ENCODE data around the gene PEX7.

The PEX7 gene

GRCh38 chr6:136791296-136792094, 30.9 kb upstream of the PEX7 start:
- no CpG with 5 or more reads among the region's 62 CpGs for WGBS, 2 donors (ENCODE audit: extremely low coverage in 2 of 2, insufficient read length in 2 of 2, insufficient replicate concordance in 1 of 2)
- peak; percentile 18 for DNase-seq (ENCODE audit: low spot score)
- H2BK12ac ChIP-seq (ENCODE audit: low read length): no peak overlapping the region
- no peaks in the 10 kb centered on the region for H3K36me3 ChIP-seq (replicated peaks in 1 of 2; ENCODE audit: control insufficient read depth in 2 of 2, insufficient read depth in 2 of 2, low read length in 2 of 2)
- peak overlapping the region; percentile 82 for H3K9ac ChIP-seq (ENCODE audit: low read depth, low read length, poor library complexity)
- peak overlapping the region; percentile 50 for H3K23ac ChIP-seq (ENCODE audit: low read depth, low read length, poor library complexity)
- no peak overlapping the region for H2AK5ac ChIP-seq (ENCODE audit: low read depth, low read length)
- H3K9me3 ChIP-seq (replicated peaks in 1 of 2; ENCODE audit: control insufficient read depth in 2 of 2, insufficient read depth in 1 of 2, low read depth in 1 of 2, low read length in 2 of 2): no peaks in the 10 kb centered on the region
- peaks cover 2 to 3% of the 10 kb centered on the region in 2 donors for H3K4me1 ChIP-seq (ENCODE audit: control insufficient read depth in 2 of 2, insufficient read depth in 1 of 2, low read depth in 1 of 2, low read length in 2 of 2)
- peak overlapping the region; percentile 97 for H2AFZ ChIP-seq (ENCODE audit: low read length)
- peak overlapping the region; percentile 99 for H3K4me2 ChIP-seq (ENCODE audit: insufficient read depth, low read length, poor library complexity, severe bottlenecking)
- H3K27me3 ChIP-seq (ENCODE audit: control insufficient read depth in 3 of 3, insufficient read depth in 3 of 3, low read depth in 1 of 3, low read length in 3 of 3): peaks cover 11 to 86% (median 28%) of the 10 kb centered on the region in 3 experiments
- H3K4ac ChIP-seq (ENCODE audit: low read length): no peak overlapping the region
- H3K79me1 ChIP-seq (ENCODE audit: low read depth, low read length): no peaks in the 10 kb centered on the region
- peak overlapping the region; percentile 7 for H2BK5ac ChIP-seq (ENCODE audit: low read length)
- H2BK15ac ChIP-seq (ENCODE audit: low read length): no peak overlapping the region
- peak overlapping the region; percentile 43 for H3K14ac ChIP-seq (ENCODE audit: low read length)
- no peak overlapping the region for H3K27ac ChIP-seq (replicated peaks; ENCODE audit: low read length)
- H4K91ac ChIP-seq (ENCODE audit: low read depth, low read length, poor library complexity): no peak overlapping the region
- H3K18ac ChIP-seq (ENCODE audit: low read length): peak overlapping the region; percentile 54
- H3K4me3 ChIP-seq (ENCODE audit: low read length in 2 of 2): peak overlapping the region; percentile 48 to 86
- H4K8ac ChIP-seq (ENCODE audit: low read depth, low read length): no peak overlapping the region
- no peak overlapping the region for H2BK120ac ChIP-seq (ENCODE audit: low read depth, low read length)

DNA sequence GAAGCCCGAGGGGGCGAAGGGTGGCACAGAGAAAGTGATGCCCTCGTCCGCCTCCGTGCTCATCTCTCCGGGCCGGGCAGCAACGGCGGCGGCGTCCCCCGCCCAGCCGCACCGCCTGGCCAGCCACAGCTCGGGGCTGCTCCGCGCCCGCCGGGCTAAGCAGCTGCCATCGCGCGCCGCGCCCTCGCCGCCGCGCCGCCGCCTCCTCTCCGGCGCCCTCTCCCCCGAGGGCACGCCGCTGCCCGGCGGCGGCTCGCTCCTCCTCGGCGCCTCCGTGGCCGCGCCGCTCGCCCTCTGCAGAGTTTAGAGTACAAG, 30.3 kb upstream of the PEX7 start:
- Histone ChIP-seq H2BK12ac (ENCODE audit: low read length) (no peak overlapping the region), H3K4me3 (ENCODE audit: low read length in 2 of 2) (peak overlapping the region; percentile 48 to 86), H3K4ac (ENCODE audit: low read length) (no peak overlapping the region), H2AK5ac (ENCODE audit: low read depth, low read length) (no peak overlapping the region), H3K79me1 (ENCODE audit: low read depth, low read length) (no peaks in the 10 kb centered on the region), H4K91ac (ENCODE audit: low read depth, low read length, poor library complexity) (no peak overlapping the region), H3K14ac (ENCODE audit: low read length) (peak overlapping the region; percentile 43), H4K8ac (ENCODE audit: low read depth, low read length) (no peak overlapping the region), H2AFZ (ENCODE audit: low read length) (peak overlapping the region; percentile 97), H3K36me3 (replicated peaks in 1 of 2; ENCODE audit: control insufficient read depth in 2 of 2, insufficient read depth in 2 of 2, low read length in 2 of 2) (no peaks in the 10 kb centered on the region), H3K23ac (ENCODE audit: low read depth, low read length, poor library complexity) (peak overlapping the region; percentile 89), H2BK5ac (ENCODE audit: low read length) (peak overlapping the region; percentile 7), H2BK15ac (ENCODE audit: low read length) (no peak overlapping the region), H3K4me2 (ENCODE audit: insufficient read depth, low read length, poor library complexity, severe bottlenecking) (peak overlapping the region; percentile 99), H3K27me3 (ENCODE audit: control insufficient read depth in 3 of 3, insufficient read depth in 3 of 3, low read depth in 1 of 3, low read length in 3 of 3) (peaks cover 11 to 83% (median 28%) of the 10 kb centered on the region in 3 experiments), H2BK120ac (ENCODE audit: low read depth, low read length) (no peak overlapping the region), H3K9me3 (replicated peaks in 1 of 2; ENCODE audit: control insufficient read depth in 2 of 2, insufficient read depth in 1 of 2, low read depth in 1 of 2, low read length in 2 of 2) (no peaks in the 10 kb centered on the region), H3K18ac (ENCODE audit: low read length) (peak overlapping the region; percentile 88), H3K27ac (replicated peaks; ENCODE audit: low read length) (no peak overlapping the region), H3K4me1 (ENCODE audit: control insufficient read depth in 2 of 2, insufficient read depth in 1 of 2, low read depth in 1 of 2, low read length in 2 of 2) (peaks cover 2 to 3% of the 10 kb centered on the region in 2 donors), H3K9ac (ENCODE audit: low read depth, low read length, poor library complexity) (peak overlapping the region; percentile 82)
- peak; percentile 35 for DNase-seq (ENCODE audit: low spot score)
- WGBS, 2 donors (ENCODE audit: extremely low coverage in 2 of 2, insufficient read length in 2 of 2, insufficient replicate concordance in 1 of 2): no CpG with 5 or more reads among the region's 46 CpGs

DNA sequence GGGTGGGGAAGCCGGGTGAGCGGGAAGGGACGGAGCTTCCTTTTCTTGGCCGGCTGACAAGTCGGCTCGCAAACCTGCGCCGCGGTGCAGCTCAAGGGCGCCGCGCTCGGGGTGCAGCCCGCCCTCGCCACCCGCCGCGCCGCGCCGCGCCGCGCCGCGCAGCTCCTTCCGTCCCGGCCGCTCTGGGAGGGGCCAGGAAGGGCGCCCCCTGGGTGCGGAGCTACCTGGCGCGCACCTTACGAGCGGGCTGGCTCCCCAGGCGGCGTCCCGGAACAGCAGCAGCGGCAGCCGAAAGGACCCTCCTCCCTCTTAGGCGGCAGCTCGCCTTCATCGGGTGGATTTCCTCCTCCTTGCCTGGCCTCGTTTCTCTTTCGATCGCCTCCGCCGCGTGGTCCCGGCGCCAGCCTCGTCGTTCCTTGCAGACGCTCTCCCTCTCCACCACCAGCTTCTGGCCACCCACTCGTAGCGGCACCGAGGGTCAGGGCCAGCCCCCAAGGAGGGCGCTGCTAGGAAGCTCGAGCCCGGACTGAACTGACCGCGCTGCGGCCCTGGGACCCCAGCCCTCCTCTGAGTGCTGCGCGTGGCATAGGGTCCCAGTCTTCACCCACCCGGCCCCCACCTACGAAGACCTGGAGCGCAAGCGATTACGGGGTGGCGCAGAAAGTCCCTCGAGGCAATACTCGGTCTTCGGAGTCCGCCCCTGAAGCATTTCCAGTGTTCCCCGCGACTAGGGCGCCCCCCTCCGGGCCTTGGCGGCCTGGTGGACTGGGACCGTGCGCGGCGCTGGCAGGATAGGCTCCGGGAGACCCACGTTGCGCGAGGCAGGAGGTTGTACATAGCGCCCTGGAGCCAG, 29.8 kb upstream of the PEX7 start, which contains the start of gene MAP3K5:
Gene MAP3K5 (minus strand): TSS at position 68 of the 853 bp plus-strand sequence. CDS start 320 bp downstream, outside the sequence.
- Histone ChIP-seq H2AFZ (ENCODE audit: low read length) (peak within 1 kb of the TSS; percentile 97), H3K4me3 (ENCODE audit: low read length in 2 of 2) (peak within 1 kb of the TSS; percentile 48 to 86), H3K27ac (replicated peaks; ENCODE audit: low read length) (no peak within 1 kb of the TSS), H3K14ac (ENCODE audit: low read length) (peak within 1 kb of the TSS; percentile 75), H3K9me3 (replicated peaks in 1 of 2; ENCODE audit: control insufficient read depth in 2 of 2, insufficient read depth in 1 of 2, low read depth in 1 of 2, low read length in 2 of 2) (no peaks in the 10 kb centered on the region), H2BK15ac (ENCODE audit: low read length) (peak within 1 kb of the TSS; percentile 89), H2BK12ac (ENCODE audit: low read length) (peak within 1 kb of the TSS; percentile 46), H3K4me1 (ENCODE audit: control insufficient read depth in 2 of 2, insufficient read depth in 1 of 2, low read depth in 1 of 2, low read length in 2 of 2) (peaks cover 2 to 3% of the 10 kb centered on the region in 2 donors), H3K4ac (ENCODE audit: low read length) (no peak within 1 kb of the TSS), H3K18ac (ENCODE audit: low read length) (peak within 1 kb of the TSS; percentile 88), H2AK5ac (ENCODE audit: low read depth, low read length) (no peak within 1 kb of the TSS), H3K27me3 (ENCODE audit: control insufficient read depth in 3 of 3, insufficient read depth in 3 of 3, low read depth in 1 of 3, low read length in 3 of 3) (peaks cover 11 to 80% (median 28%) of the 10 kb centered on the region in 3 experiments), H3K23ac (ENCODE audit: low read depth, low read length, poor library complexity) (peak within 1 kb of the TSS; percentile 89), H3K79me1 (ENCODE audit: low read depth, low read length) (no peaks in the 10 kb centered on the region), H2BK120ac (ENCODE audit: low read depth, low read length) (no peak within 1 kb of the TSS), H4K91ac (ENCODE audit: low read depth, low read length, poor library complexity) (peak within 1 kb of the TSS; percentile 43), H3K36me3 (replicated peaks in 1 of 2; ENCODE audit: control insufficient read depth in 2 of 2, insufficient read depth in 2 of 2, low read length in 2 of 2) (no peaks in the 10 kb centered on the region), H2BK5ac (ENCODE audit: low read length) (peak within 1 kb of the TSS; percentile 7), H4K8ac (ENCODE audit: low read depth, low read length) (peak within 1 kb of the TSS; percentile 86), H3K9ac (ENCODE audit: low read depth, low read length, poor library complexity) (peak within 1 kb of the TSS; percentile 88), H3K4me2 (ENCODE audit: insufficient read depth, low read length, poor library complexity, severe bottlenecking) (peak within 1 kb of the TSS; percentile 99)
- WGBS, 2 donors (ENCODE audit: extremely low coverage in 2 of 2, insufficient read length in 2 of 2, insufficient replicate concordance in 1 of 2): no CpG with 5 or more reads among the region's 89 CpGs
- DNase-seq (ENCODE audit: low spot score): peak; percentile 66

DNA sequence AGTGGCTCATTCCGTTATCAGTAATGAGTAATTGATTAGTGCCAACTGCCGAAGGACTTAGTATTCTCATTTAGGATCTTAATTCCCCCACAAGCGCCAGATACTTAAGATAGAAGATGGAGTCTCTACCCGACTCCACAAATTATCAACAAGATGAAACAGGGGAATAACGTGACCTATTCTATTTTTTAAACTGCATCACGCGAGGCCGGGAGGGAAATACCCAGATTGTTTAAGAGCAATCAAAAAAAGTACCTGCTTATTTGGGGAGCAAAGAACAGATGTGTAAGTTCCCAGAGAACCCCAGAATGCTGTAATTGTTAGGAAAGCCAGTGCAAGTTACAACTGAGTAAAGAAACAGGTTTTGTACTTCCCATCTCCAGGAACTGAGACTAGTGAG, 29.0 kb upstream of the PEX7 start:
- Histone ChIP-seq H3K36me3 (replicated peaks in 1 of 2; ENCODE audit: control insufficient read depth in 2 of 2, insufficient read depth in 2 of 2, low read length in 2 of 2) (no peaks in the 10 kb centered on the region), H2AK5ac (ENCODE audit: low read depth, low read length) (no peak overlapping the region), H3K4me3 (ENCODE audit: low read length in 2 of 2) (no peak overlapping the region), H4K8ac (ENCODE audit: low read depth, low read length) (no peak overlapping the region), H2BK5ac (ENCODE audit: low read length) (no peak overlapping the region), H2BK12ac (ENCODE audit: low read length) (no peak overlapping the region), H3K14ac (ENCODE audit: low read length) (no peak overlapping the region), H2AFZ (ENCODE audit: low read length) (peak overlapping the region; percentile 97), H2BK15ac (ENCODE audit: low read length) (no peak overlapping the region), H3K27ac (replicated peaks; ENCODE audit: low read length) (no peak overlapping the region), H3K4ac (ENCODE audit: low read length) (no peak overlapping the region), H3K23ac (ENCODE audit: low read depth, low read length, poor library complexity) (no peak overlapping the region), H3K4me2 (ENCODE audit: insufficient read depth, low read length, poor library complexity, severe bottlenecking) (peak overlapping the region; percentile 99), H3K4me1 (ENCODE audit: control insufficient read depth in 2 of 2, insufficient read depth in 1 of 2, low read depth in 1 of 2, low read length in 2 of 2) (peaks cover 2 to 3% of the 10 kb centered on the region in 2 donors), H4K91ac (ENCODE audit: low read depth, low read length, poor library complexity) (no peak overlapping the region), H3K27me3 (ENCODE audit: control insufficient read depth in 3 of 3, insufficient read depth in 3 of 3, low read depth in 1 of 3, low read length in 3 of 3) (peaks cover 11 to 77% (median 28%) of the 10 kb centered on the region in 3 experiments), H3K79me1 (ENCODE audit: low read depth, low read length) (no peaks in the 10 kb centered on the region), H2BK120ac (ENCODE audit: low read depth, low read length) (no peak overlapping the region), H3K18ac (ENCODE audit: low read length) (no peak overlapping the region), H3K9ac (ENCODE audit: low read depth, low read length, poor library complexity) (no peak overlapping the region), H3K9me3 (replicated peaks in 1 of 2; ENCODE audit: control insufficient read depth in 2 of 2, insufficient read depth in 1 of 2, low read depth in 1 of 2, low read length in 2 of 2) (no peaks in the 10 kb centered on the region)
- no peak for DNase-seq (ENCODE audit: low spot score)
- WGBS, 2 donors (ENCODE audit: extremely low coverage in 2 of 2, insufficient read length in 2 of 2, insufficient replicate concordance in 1 of 2): no CpG with 5 or more reads among the region's 8 CpGs
